HG03175 (cell line): Measurements from ENCODE around the gene ZC3H18.

ENCODE experiments used
- ATAC-seq: cut with Tn5 transposase; IDR thresholded peaks from one replicate; pipeline ENCODE4 v1.9.1; 2021; ENCODE audit warnings: mild to moderate bottlenecking, moderate library complexity; ENCODE audit not compliant: unreplicated experiment

Gene ZC3H18

GRCh38 chr16:88671806-88672205 is 101.6 kb downstream of the ZC3H18 start:
- ATAC-seq, result no peak

- no peak for ATAC-seq
Observed at GRCh38 chr16:88672776-88673175, 102.6 kb downstream of the ZC3H18 start.

- ATAC-seq, result no peak
Observed at GRCh38 chr16:88673716-88674379, 103.6 kb downstream of the ZC3H18 start.

GRCh38 chr16:88676502-88677242 is 106.5 kb downstream of the ZC3H18 start:
- no peak for ATAC-seq

GRCh38 chr16:88677721-88678120 is 107.5 kb downstream of the ZC3H18 start:
- ATAC-seq, result no peak

DNA sequence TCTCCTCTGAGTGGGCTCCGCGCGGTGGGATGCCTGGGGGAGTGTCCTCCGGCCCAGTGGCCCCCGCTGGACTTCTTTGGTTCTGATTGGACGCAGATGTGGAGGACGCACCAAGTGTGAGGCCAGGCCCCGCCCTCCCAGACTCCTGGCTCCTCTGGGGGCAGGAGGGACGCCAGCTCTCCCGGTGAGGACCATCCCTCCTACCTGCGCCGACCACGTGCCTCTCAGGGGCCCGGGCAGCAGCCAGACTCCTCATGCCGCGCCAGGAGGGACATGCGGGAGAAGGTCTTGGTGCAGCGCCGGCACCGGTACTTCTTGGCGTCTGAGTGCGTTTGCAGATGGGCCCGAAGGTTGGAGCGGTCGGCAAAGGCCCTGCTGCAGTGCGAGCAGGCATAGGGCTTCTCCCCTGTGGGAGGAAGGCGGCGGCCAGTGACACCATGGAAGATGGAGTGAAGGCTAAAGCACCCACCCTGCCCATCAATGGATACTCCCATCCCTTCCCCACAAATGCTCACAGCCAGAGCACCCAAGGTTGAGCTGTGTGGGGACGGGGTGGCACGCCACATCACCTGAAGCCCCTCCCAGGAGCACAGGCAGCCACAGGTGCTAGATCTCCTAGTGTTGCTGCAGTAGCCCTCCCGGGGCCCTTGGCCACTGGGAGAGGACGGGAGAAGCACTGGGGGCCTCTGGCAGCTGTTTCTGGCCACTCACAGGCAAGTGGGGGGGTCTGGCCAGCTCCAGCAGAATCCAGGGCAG is 108.2 kb downstream of the ZC3H18 start:
- ATAC-seq, result no peak

- no peak for ATAC-seq
Observed at GRCh38 chr16:88680554-88681083, 110.4 kb downstream of the ZC3H18 start.

- ATAC-seq, result peak; percentile 4
Observed at GRCh38 chr16:88681084-88681680, 111.0 kb downstream of the ZC3H18 start.
